Measurements from ENCODE around the gene TOGARAM2. TPM values are rescaled to one million over a fixed set of nuclear protein-coding genes. Genes with fewer than 3 reads are reported as not detected.

Gene TOGARAM2
- total RNA-seq, 4 donors from 2014 or later: 0.19 to 10.4 (median 0.96) TPM

- no peak for DNase-seq (ENCODE audit: low spot score)
- ATAC-seq (ENCODE audit: low FRiP score): no peak
- no peak for TF ChIP-seq CTCF (IDR thresholded peaks at IDR 0.05)
Measured at GRCh38 chr2:29059624-29060023, 78.5 kb downstream of the TOGARAM2 start.

- DNase-seq (ENCODE audit: low spot score) (no peak), ATAC-seq (ENCODE audit: low FRiP score) (no peak)
- no peak for TF ChIP-seq CTCF (IDR thresholded peaks at IDR 0.05)
Measured at GRCh38 chr2:29060441-29060840, 79.3 kb downstream of the TOGARAM2 start.

GRCh38 chr2:29061176-29061575 is 80.1 kb downstream of the TOGARAM2 start:
- no peak for TF ChIP-seq CTCF (IDR thresholded peaks at IDR 0.05)
- ATAC-seq (ENCODE audit: low FRiP score) (no peak), DNase-seq (ENCODE audit: low spot score) (no peak)

- no peak for DNase-seq (ENCODE audit: low spot score)
- TF ChIP-seq CTCF (IDR thresholded peaks at IDR 0.05): no peak
- no peak for ATAC-seq (ENCODE audit: low FRiP score)
Measured at GRCh38 chr2:29061616-29062015, 80.5 kb downstream of the TOGARAM2 start.

- ATAC-seq (ENCODE audit: low FRiP score): no peak
- no peak for DNase-seq (ENCODE audit: low spot score)
- no peak for TF ChIP-seq CTCF (IDR thresholded peaks at IDR 0.05)
Measured at GRCh38 chr2:29062371-29062770, 81.3 kb downstream of the TOGARAM2 start.

- ATAC-seq (ENCODE audit: low FRiP score): no peak
- no peak for DNase-seq (ENCODE audit: low spot score)
- TF ChIP-seq CTCF (IDR thresholded peaks at IDR 0.05): no peak
Measured at GRCh38 chr2:29063056-29063455, 82.0 kb downstream of the TOGARAM2 start.

- no peak for TF ChIP-seq CTCF (IDR thresholded peaks at IDR 0.05)
- ATAC-seq (ENCODE audit: low FRiP score) (peak; percentile 85), DNase-seq (ENCODE audit: low spot score) (no peak)
Measured at GRCh38 chr2:29063646-29064345, 82.7 kb downstream of the TOGARAM2 start.

All from omental fat pad (tissue), 4 donors.